ENCODE measurements around the gene HOXC10. TPM values are rescaled to one million over a fixed set of nuclear protein-coding genes. Genes with fewer than 3 reads are reported as not detected.
A peak's percentile ranks its signal among the peaks of the same experiment; 100 is the strongest.

The HOXC10 gene
- polyA plus RNA-seq, 4 donors = 1.2 TPM; not detected in 3

DNA sequence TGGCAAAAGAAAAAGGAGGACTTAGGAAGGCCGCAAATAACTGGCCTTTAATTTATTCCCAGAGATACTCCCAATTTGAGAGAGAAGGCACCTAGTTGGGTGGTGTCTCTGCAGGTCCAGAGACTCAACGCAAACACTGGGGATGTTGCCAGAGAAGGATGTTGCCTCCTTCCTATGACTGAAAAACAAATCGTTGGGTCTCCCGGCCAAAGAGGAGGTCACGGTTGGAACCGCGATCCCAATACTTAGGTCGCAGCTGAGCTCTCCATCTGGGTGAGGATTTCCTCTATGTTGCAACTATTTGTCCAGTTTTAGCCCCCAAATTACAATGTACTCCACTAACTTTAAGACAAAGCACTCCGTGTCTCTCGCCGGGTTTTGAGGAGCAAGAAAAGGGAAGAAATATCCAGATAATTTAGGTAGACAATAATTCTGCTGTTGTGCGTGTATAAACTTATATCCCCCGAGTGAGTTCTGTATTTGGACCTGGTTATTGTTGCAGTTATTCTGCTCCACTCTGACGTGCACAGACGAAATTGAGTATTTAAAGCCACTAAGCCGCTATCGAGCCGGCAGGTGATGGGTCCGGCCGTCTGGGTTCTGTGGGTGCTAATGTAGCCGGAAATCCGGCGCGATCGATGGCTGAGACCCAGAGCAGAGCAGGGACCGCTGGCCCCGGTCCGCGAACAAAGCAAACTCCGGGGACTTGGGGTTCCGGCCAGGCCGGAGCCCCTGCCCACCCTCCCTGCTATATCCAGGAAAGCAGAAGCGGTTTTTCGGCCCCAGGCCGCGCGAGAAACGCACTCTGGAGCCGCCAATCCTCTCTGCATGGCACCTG lies 24.5 kb upstream of the HOXC10 start:
- FAIRE-seq (no peak), DNase-seq (no peak)
- Histone ChIP-seq H3K27ac (ENCODE audit: low read depth in 1 of 3, low read length in 2 of 3) (no peak overlapping the region), H3K4me1 (ENCODE audit: control insufficient read depth in 3 of 3, insufficient read depth in 2 of 3, low read depth in 1 of 3, low read length in 2 of 3) (peaks cover 0 to 4% (median 0%) of the 10 kb centered on the region in 3 donors), H3K36me3 (ENCODE audit: control insufficient read depth in 3 of 3, insufficient read depth in 2 of 3, low read depth in 1 of 3, low read length in 3 of 3) (no peaks in the 10 kb centered on the region), H3K4me3 (ENCODE audit: low read depth in 1 of 3, low read length in 3 of 3) (no peak overlapping the region), H3K9me3 (ENCODE audit: control insufficient read depth in 2 of 2, insufficient read depth in 1 of 2, low read depth in 1 of 2, low read length in 1 of 2) (no peaks in the 10 kb centered on the region), H3K27me3 (ENCODE audit: control insufficient read depth in 3 of 3, insufficient read depth in 3 of 3, low read length in 3 of 3) (peaks cover 7 to 100% (median 82%) of the 10 kb centered on the region in 3 donors)
- 10 to 13% (median 13%) methylated on average over 35 to 39 of the region's 39 CpGs for WGBS, 3 donors

- Histone ChIP-seq H3K27ac (ENCODE audit: low read depth in 1 of 3, low read length in 2 of 3) (no peak overlapping the region), H3K36me3 (ENCODE audit: control insufficient read depth in 3 of 3, insufficient read depth in 2 of 3, low read depth in 1 of 3, low read length in 3 of 3) (no peaks in the 10 kb centered on the region), H3K27me3 (ENCODE audit: control insufficient read depth in 3 of 3, insufficient read depth in 3 of 3, low read length in 3 of 3) (peaks cover 7 to 100% (median 81%) of the 10 kb centered on the region in 3 donors), H3K9me3 (ENCODE audit: control insufficient read depth in 2 of 2, insufficient read depth in 1 of 2, low read depth in 1 of 2, low read length in 1 of 2) (no peaks in the 10 kb centered on the region), H3K4me1 (ENCODE audit: control insufficient read depth in 3 of 3, insufficient read depth in 2 of 3, low read depth in 1 of 3, low read length in 2 of 3) (peaks cover 0 to 4% (median 0%) of the 10 kb centered on the region in 3 donors), H3K4me3 (ENCODE audit: low read depth in 1 of 3, low read length in 3 of 3) (no peak overlapping the region)
- FAIRE-seq (no peak), DNase-seq (no peak)
- WGBS, 3 donors = 3 to 5% (median 4%) methylated on average over 64 to 72 of the region's 72 CpGs
Measured at GRCh38 chr12:53961025-53961761, 23.8 kb upstream of the HOXC10 start.

DNA sequence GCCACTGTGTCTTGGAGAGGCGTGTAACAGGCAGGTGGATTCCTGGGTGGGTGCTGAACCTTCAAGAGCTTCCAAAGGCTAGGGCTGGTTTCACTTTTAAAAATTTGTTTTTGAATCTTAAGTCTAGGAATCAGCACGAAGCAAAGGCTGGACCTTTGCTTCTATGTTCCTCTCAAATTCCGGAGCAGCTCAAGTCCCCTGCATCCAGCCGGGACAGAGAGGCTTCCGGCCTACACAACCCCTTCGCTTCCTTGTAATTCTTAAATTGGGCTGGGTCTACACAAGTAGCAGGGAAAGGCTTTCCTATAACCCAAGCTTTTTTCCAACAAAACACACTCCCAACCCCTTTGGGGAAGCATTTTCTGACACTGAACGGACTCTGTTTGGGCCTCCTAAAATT lies 21.9 kb upstream of the HOXC10 start:
- Histone ChIP-seq H3K27me3 (ENCODE audit: control insufficient read depth in 3 of 3, insufficient read depth in 3 of 3, low read length in 3 of 3) (peaks cover 3 to 100% (median 81%) of the 10 kb centered on the region in 3 donors), H3K4me3 (ENCODE audit: low read depth in 1 of 3, low read length in 3 of 3) (no peak overlapping the region), H3K27ac (ENCODE audit: low read depth in 1 of 3, low read length in 2 of 3) (no peak overlapping the region), H3K9me3 (ENCODE audit: control insufficient read depth in 2 of 2, insufficient read depth in 1 of 2, low read depth in 1 of 2, low read length in 1 of 2) (no peaks in the 10 kb centered on the region), H3K36me3 (ENCODE audit: control insufficient read depth in 3 of 3, insufficient read depth in 2 of 3, low read depth in 1 of 3, low read length in 3 of 3) (no peaks in the 10 kb centered on the region), H3K4me1 (ENCODE audit: control insufficient read depth in 3 of 3, insufficient read depth in 2 of 3, low read depth in 1 of 3, low read length in 2 of 3) (peaks cover 0 to 4% (median 0%) of the 10 kb centered on the region in 3 donors)
- 23 to 36% (median 24%) methylated on average over 7 of the region's 7 CpGs for WGBS, 3 donors
- DNase-seq = no peak
- no peak for FAIRE-seq

DNA sequence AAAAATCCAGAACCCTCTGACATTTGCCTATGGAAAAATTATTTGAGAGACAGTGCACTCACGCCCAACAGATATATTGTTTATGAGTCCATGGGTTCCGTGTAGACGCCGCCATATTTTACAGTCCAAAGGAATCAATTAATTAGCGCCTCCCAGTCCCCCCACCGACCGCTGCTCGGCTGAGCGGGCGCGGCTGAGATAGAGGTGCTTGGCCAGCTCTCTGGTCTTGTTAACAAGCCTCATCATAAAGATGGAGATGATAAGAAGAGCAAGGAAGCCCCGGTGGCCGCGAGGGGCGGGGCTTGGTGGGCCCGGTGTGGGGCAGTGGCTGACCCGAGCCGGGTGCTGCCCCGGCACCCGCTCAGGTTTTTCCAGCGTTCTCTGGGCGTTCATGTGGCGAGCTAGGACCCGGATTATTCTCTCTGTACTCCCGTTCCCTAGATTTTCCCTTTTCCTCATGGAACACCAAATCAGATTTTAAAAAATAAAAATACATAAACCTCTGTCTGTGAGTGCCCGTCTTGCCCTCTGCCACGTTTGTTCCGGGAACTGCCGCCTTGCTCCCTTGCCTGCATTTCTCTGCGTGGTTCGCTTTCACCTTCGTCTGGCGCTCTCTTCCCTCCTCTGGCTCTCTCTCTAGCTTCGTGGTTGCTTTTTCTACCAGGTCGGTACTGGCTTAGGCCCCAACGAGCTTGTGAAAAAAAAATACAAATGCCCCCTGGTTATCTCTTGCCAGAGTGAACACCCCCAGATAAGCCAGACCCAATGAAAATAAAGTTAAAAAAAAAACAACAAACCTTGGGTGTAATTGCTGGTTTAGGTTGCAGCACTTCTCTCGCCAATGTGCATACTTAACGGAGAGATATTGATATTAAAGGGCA lies 21.3 kb upstream of the HOXC10 start:
- no peaks in the 10 kb centered on the region for H3K9me3 ChIP-seq (ENCODE audit: control insufficient read depth in 2 of 2, insufficient read depth in 1 of 2, low read depth in 1 of 2, low read length in 1 of 2)
- H3K4me1 ChIP-seq (ENCODE audit: control insufficient read depth in 3 of 3, insufficient read depth in 2 of 3, low read depth in 1 of 3, low read length in 2 of 3) = peaks cover 0 to 4% (median 0%) of the 10 kb centered on the region in 3 donors
- H3K36me3 ChIP-seq (ENCODE audit: control insufficient read depth in 3 of 3, insufficient read depth in 2 of 3, low read depth in 1 of 3, low read length in 3 of 3) = no peaks in the 10 kb centered on the region
- peaks cover 0 to 100% (median 81%) of the 10 kb centered on the region in 3 donors for H3K27me3 ChIP-seq (ENCODE audit: control insufficient read depth in 3 of 3, insufficient read depth in 3 of 3, low read length in 3 of 3)
- H3K27ac ChIP-seq (ENCODE audit: low read depth in 1 of 3, low read length in 2 of 3) = no peak overlapping the region
- WGBS, 3 donors = 3 to 6% (median 6%) methylated on average over 38 of the region's 38 CpGs
- DNase-seq (no peak), FAIRE-seq (no peak)
- H3K4me3 ChIP-seq (ENCODE audit: low read depth in 1 of 3, low read length in 3 of 3) = peak overlapping the region in 1 of 3 donors; percentile 21

- Histone ChIP-seq H3K9me3 (ENCODE audit: control insufficient read depth in 2 of 2, insufficient read depth in 1 of 2, low read depth in 1 of 2, low read length in 1 of 2) (no peaks in the 10 kb centered on the region), H3K27me3 (ENCODE audit: control insufficient read depth in 3 of 3, insufficient read depth in 3 of 3, low read length in 3 of 3) (peaks cover 0 to 100% (median 82%) of the 10 kb centered on the region in 3 donors), H3K4me3 (ENCODE audit: low read depth in 1 of 3, low read length in 3 of 3) (no peak overlapping the region), H3K27ac (ENCODE audit: low read depth in 1 of 3, low read length in 2 of 3) (no peak overlapping the region), H3K36me3 (ENCODE audit: control insufficient read depth in 3 of 3, insufficient read depth in 2 of 3, low read depth in 1 of 3, low read length in 3 of 3) (no peaks in the 10 kb centered on the region), H3K4me1 (ENCODE audit: control insufficient read depth in 3 of 3, insufficient read depth in 2 of 3, low read depth in 1 of 3, low read length in 2 of 3) (peaks cover 0 to 4% (median 0%) of the 10 kb centered on the region in 3 donors)
- DNase-seq (peak in 1 of 2 donors; percentile 20), FAIRE-seq (no peak)
- 2 to 4% (median 3%) methylated on average over 2 of the region's 2 CpGs for WGBS, 3 donors
Measured at GRCh38 chr12:53964315-53964713, 20.6 kb upstream of the HOXC10 start.

DNA sequence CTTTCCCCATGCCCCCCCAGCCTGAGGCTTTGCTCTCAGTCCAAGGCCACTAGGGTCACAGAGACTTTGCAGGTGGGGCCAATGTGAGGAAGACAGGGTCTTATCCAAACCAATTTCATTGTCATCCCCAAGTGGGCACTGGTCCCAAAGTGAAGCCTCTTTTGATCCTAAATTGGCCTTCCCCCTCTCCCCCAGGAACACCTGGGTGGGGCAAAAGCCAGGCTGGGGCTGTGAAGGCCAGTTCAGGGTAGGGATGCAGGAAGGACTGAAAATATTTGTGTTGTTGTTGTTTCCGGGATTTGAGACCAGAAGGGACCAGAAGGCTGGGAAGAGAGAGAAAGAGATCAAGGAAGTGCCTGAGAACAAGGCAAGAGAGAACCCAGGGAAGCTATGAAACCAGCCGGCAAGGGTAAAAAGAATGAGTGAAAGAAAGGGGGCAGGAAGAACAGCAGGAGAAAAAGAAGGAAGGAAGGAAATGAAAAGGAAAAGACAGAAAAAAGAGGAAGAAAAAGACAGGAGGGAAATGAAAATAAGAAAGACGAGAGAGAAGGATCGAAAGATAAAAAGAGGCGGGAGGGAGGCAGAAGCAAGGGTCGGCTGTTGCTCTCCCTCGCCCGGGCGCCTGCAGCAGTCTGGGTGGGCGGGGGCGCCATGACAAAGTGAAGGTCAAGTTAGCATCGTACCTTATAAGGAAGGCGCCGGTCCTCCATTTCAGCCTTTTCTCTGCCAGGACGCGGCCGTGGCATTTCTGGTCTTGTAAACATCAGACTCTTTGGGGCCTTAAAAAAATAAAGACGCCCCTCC lies 19.5 kb upstream of the HOXC10 start:
- H3K9me3 ChIP-seq (ENCODE audit: control insufficient read depth in 2 of 2, insufficient read depth in 1 of 2, low read depth in 1 of 2, low read length in 1 of 2) = no peaks in the 10 kb centered on the region
- peaks cover 5 to 100% (median 84%) of the 10 kb centered on the region in 3 donors for H3K27me3 ChIP-seq (ENCODE audit: control insufficient read depth in 3 of 3, insufficient read depth in 3 of 3, low read length in 3 of 3)
- no peak overlapping the region for H3K4me3 ChIP-seq (ENCODE audit: low read depth in 1 of 3, low read length in 3 of 3)
- DNase-seq (no peak), FAIRE-seq (no peak)
- no peaks in the 10 kb centered on the region for H3K36me3 ChIP-seq (ENCODE audit: control insufficient read depth in 3 of 3, insufficient read depth in 2 of 3, low read depth in 1 of 3, low read length in 3 of 3)
- peaks cover 0 to 4% (median 0%) of the 10 kb centered on the region in 3 donors for H3K4me1 ChIP-seq (ENCODE audit: control insufficient read depth in 3 of 3, insufficient read depth in 2 of 3, low read depth in 1 of 3, low read length in 2 of 3)
- 2 to 6% (median 3%) methylated on average over 17 to 18 of the region's 18 CpGs for WGBS, 3 donors
- H3K27ac ChIP-seq (ENCODE audit: low read depth in 1 of 3, low read length in 2 of 3) = no peak overlapping the region

DNA sequence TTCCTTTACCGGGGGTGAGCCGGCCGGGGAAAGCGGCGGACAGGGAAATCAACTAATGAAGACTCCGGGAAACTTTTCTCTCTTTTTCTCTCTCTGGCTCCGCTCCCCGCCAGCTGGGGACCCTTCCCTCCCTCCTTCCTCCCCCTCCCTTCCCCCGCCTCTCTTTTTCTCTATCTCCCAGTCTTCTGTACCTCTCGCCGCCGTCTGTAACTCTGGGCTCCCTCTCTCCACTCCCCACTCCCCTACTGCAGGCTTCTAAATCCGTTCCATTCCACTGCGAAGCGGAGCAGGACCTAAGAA lies 18.9 kb upstream of the HOXC10 start:
- H3K36me3 ChIP-seq (ENCODE audit: control insufficient read depth in 3 of 3, insufficient read depth in 2 of 3, low read depth in 1 of 3, low read length in 3 of 3) = no peaks in the 10 kb centered on the region
- H3K4me1 ChIP-seq (ENCODE audit: control insufficient read depth in 3 of 3, insufficient read depth in 2 of 3, low read depth in 1 of 3, low read length in 2 of 3) = peaks cover 0 to 4% (median 0%) of the 10 kb centered on the region in 3 donors
- no peaks in the 10 kb centered on the region for H3K9me3 ChIP-seq (ENCODE audit: control insufficient read depth in 2 of 2, insufficient read depth in 1 of 2, low read depth in 1 of 2, low read length in 1 of 2)
- H3K27ac ChIP-seq (ENCODE audit: low read depth in 1 of 3, low read length in 2 of 3) = no peak overlapping the region
- no peak for FAIRE-seq
- WGBS, 3 donors = 4 to 9% (median 8%) methylated on average over 15 of the region's 15 CpGs
- DNase-seq = no peak
- no peak overlapping the region for H3K4me3 ChIP-seq (ENCODE audit: low read depth in 1 of 3, low read length in 3 of 3)
- peaks cover 5 to 100% (median 83%) of the 10 kb centered on the region in 3 donors for H3K27me3 ChIP-seq (ENCODE audit: control insufficient read depth in 3 of 3, insufficient read depth in 3 of 3, low read length in 3 of 3)

All from small intestine (tissue), 7 donors.